Myocyte (in vitro differentiated cells): Measurements from ENCODE around the gene TMEM164. TPM values are rescaled to one million over a fixed set of nuclear protein-coding genes. Genes with fewer than 3 reads are reported as not detected.

Experiments
- DNase-seq: peaks from one replicate; pipeline ENCODE4 v3.0.0-alpha.2; 2012; ENCODE audit warnings: low read depth
- total RNA-seq: library from RNA; depleted of rRNA; stranded (reverse); fragments of >200 nt; gene quantifications from 2 replicates; pipeline ENCODE4 v1.2.3, GENCODE V29; 2014

TMEM164 gene
- total RNA-seq, 1 donor from 2014 or later = 21.6 TPM

GRCh38 chrX:110162131-110162530, 159.2 kb downstream of the TMEM164 start:
- DNase-seq = no peak

GRCh38 chrX:110162867-110163266, 160.0 kb downstream of the TMEM164 start:
- DNase-seq = no peak

GRCh38 chrX:110163488-110163887, 160.6 kb downstream of the TMEM164 start:
- DNase-seq = no peak

GRCh38 chrX:110167952-110168451, 165.1 kb downstream of the TMEM164 start:
- DNase-seq = no peak

GRCh38 chrX:110168585-110168984, 165.7 kb downstream of the TMEM164 start:
- DNase-seq = no peak

GRCh38 chrX:110170029-110170428, 167.1 kb downstream of the TMEM164 start:
- DNase-seq = peak; percentile 9

GRCh38 chrX:110171442-110171841, 168.5 kb downstream of the TMEM164 start:
- DNase-seq = no peak

GRCh38 chrX:110172215-110172614, 169.3 kb downstream of the TMEM164 start:
- no peak for DNase-seq

GRCh38 chrX:110173192-110174175, 170.6 kb downstream of the TMEM164 start:
- peak; percentile 35 for DNase-seq

- DNase-seq = no peak
Measured at GRCh38 chrX:110175146-110175545, 172.2 kb downstream of the TMEM164 start.

- DNase-seq = no peak
Measured at GRCh38 chrX:110175696-110176095, 172.8 kb downstream of the TMEM164 start.

GRCh38 chrX:110178179-110178865, 175.4 kb downstream of the TMEM164 start:
- no peak for DNase-seq

- DNase-seq = peak; percentile 17
Measured at GRCh38 chrX:110180176-110180927, 177.4 kb downstream of the TMEM164 start.

- peak; percentile 8 for DNase-seq
Measured at GRCh38 chrX:110180928-110181310, 178.0 kb downstream of the TMEM164 start.

- no peak for DNase-seq
Measured at GRCh38 chrX:110181459-110182137, 178.7 kb downstream of the TMEM164 start.

GRCh38 chrX:110182362-110182761, 179.4 kb downstream of the TMEM164 start:
- DNase-seq = no peak

- no peak for DNase-seq
Measured at GRCh38 chrX:110182865-110183264, 180.0 kb downstream of the TMEM164 start.

- no peak for DNase-seq
Measured at GRCh38 chrX:110183314-110183713, 180.4 kb downstream of the TMEM164 start.

- DNase-seq = peak; percentile 60
Measured at GRCh38 chrX:110188701-110189558, 186.0 kb downstream of the TMEM164 start.

GRCh38 chrX:110192516-110192915, 189.6 kb downstream of the TMEM164 start:
- DNase-seq = no peak
